Thoracic aorta (tissue), 2 donors: Measurements from ENCODE around the gene NAV2. TPM values are rescaled to one million over a fixed set of nuclear protein-coding genes. Genes with fewer than 3 reads are reported as not detected.
A peak's percentile ranks its signal among the peaks of the same experiment; 100 is the strongest.

Source experiments
- ATAC-seq: fragments of 150-250 bp; one replicate; pipeline ENCODE4 v1.8.0; 2017; ENCODE audit warnings: low read depth; ENCODE audit not compliant: insufficient number of reproducible peaks, low FRiP score
- DNase-seq: peaks from one replicate; pipeline ENCODE4 v3.0.0-alpha.2; 2020; ENCODE audit warnings: low spot score
- H3K27ac ChIP-seq, 2 donors: fragments of 200-600 bp; sonication (generic); 1 replicate in 1 of 2; 2 replicates in 1 of 2; pipeline ENCODE4 v1.5.1; 2016; ENCODE audit warnings: mild to moderate bottlenecking in 2 of 2, moderate library complexity in 2 of 2
- H3K27me3 ChIP-seq: fragments of 200-600 bp; sonication (generic); replicated peaks from 2 replicates; pipeline ENCODE4 v1.6.0; 2016; ENCODE audit warnings: mild to moderate bottlenecking; ENCODE audit not compliant: insufficient read depth
- H3K36me3 ChIP-seq: fragments of 200-600 bp; sonication (generic); one replicate; pipeline ENCODE4 v1.5.1; 2016
- H3K4me1 ChIP-seq, 2 donors: fragments of 200-600 bp; sonication (generic); 1 replicate in 1 of 2; 2 replicates in 1 of 2; pipeline versions ENCODE4 v1.5.1 to v1.6.0; 2016; ENCODE audit warnings: low read depth in 2 of 2, mild to moderate bottlenecking in 1 of 2; ENCODE audit not compliant: control insufficient read depth in 1 of 2
- H3K4me3 ChIP-seq: fragments of 200-600 bp; sonication (generic); 2 replicates; pipeline ENCODE4 v1.5.1; 2016; ENCODE audit warnings: mild to moderate bottlenecking
- H3K9me3 ChIP-seq: fragments of 200-600 bp; sonication (generic); 2 replicates; pipeline ENCODE4 v1.5.1; 2016
- CTCF ChIP-seq: fragments of 200-600 bp; sonication (generic); IDR thresholded peaks from one replicate; pipeline ENCODE4 v1.5.1; 2019; ENCODE audit warnings: antibody characterized with exemption
- total RNA-seq, 2 donors: library from RNA; depleted of rRNA; stranded (reverse); fragments of >200 nt; gene quantifications; one replicate each; pipeline versions ENCODE4 v1.1.0 to v1.2.3, GENCODE V29; 2016

NAV2 gene
- total RNA-seq, 2 donors from 2014 or later: 125 to 230 TPM

- DNase-seq: no peak
- Histone ChIP-seq H3K4me1 (peaks cover 10 to 59% of the 10 kb centered on the region in 2 donors), H3K27me3 (no peaks in the 10 kb centered on the region), H3K9me3 (no peaks in the 10 kb centered on the region), H3K27ac (no peak overlapping the region), H3K4me3 (no peak overlapping the region), H3K36me3 (peaks cover 86% of the 10 kb centered on the region)
- TF ChIP-seq CTCF: no peak
- ATAC-seq: no peak
Observed at GRCh38 chr11:20061776-20062175, 349.1 kb downstream of the NAV2 start.

- Histone ChIP-seq H3K4me1 (peaks cover 0 to 51% of the 10 kb centered on the region in 2 donors), H3K27me3 (no peaks in the 10 kb centered on the region), H3K27ac (no peak overlapping the region), H3K4me3 (no peak overlapping the region), H3K36me3 (peaks cover 80% of the 10 kb centered on the region), H3K9me3 (no peaks in the 10 kb centered on the region)
- no peak for TF ChIP-seq CTCF
- ATAC-seq (no peak), DNase-seq (no peak)
Observed at GRCh38 chr11:20064961-20065405, 352.3 kb downstream of the NAV2 start.

DNA sequence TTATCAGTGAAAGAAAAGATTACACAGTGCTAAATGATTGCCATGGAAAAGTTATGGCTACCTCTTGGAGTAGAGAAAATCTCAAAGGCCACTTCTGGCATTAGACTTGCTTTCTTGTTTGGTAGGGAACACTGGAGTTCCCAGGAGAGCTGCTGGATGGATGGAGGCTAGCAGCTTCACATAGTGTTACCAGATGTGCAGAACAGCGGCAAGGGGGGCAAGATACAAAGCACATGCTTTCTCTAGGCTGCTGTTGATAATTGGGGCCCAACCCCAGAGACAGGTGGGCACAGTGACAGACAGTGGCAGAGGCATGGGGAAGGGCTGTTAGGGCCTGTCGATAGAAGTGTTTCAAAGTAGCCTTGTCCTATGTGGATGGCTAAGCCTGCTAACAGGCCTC lies 352.8 kb downstream of the NAV2 start:
- Histone ChIP-seq H3K36me3 (peaks cover 77% of the 10 kb centered on the region), H3K4me3 (no peak overlapping the region), H3K4me1 (peaks cover 0 to 51% of the 10 kb centered on the region in 2 donors), H3K27me3 (no peaks in the 10 kb centered on the region), H3K9me3 (no peaks in the 10 kb centered on the region), H3K27ac (no peak overlapping the region)
- no peak for DNase-seq
- TF ChIP-seq CTCF: no peak
- ATAC-seq: no peak

DNA sequence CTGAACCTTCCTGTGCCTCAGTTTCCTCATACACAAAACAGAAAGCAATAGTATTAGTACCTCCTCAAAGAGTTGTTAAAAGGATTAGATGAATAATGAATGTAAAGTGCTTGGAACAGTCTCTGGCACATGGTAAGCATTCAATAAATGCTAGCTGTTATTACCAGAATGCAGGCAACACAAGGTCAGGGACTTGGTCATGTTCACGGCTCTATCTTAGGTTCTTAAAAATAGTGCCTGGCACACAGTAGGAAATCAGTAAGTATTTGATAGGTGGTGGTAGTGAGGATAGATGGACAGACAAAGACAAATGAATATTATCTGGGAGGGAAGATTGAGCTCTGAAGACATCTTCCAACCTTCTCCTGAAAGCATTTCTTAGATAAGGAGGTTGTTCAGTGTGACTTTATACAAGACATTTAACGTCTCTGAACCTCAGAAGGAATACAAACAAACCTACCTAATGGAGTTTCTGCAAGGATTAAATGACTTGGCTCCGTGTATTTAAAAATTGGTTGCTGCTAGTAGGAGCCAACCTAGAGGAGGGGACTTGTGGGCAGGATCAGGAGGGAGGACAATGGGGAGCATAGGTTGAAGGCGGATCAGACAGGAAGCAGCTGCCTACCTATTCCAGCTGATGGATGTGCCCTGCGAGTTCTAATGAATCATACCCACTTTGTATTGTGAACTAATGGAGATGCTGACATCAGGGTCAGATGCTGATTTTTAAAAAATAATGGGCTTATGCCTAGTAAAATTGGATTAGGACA lies 353.6 kb downstream of the NAV2 start:
- Histone ChIP-seq H3K9me3 (no peaks in the 10 kb centered on the region), H3K36me3 (peaks cover 72% of the 10 kb centered on the region), H3K27me3 (no peaks in the 10 kb centered on the region), H3K4me3 (no peak overlapping the region), H3K4me1 (peaks cover 0 to 47% of the 10 kb centered on the region in 2 donors), H3K27ac (peak overlapping the region; percentile 8 to 21)
- ATAC-seq: no peak
- DNase-seq: no peak
- no peak for TF ChIP-seq CTCF

- Histone ChIP-seq H3K27me3 (no peaks in the 10 kb centered on the region), H3K4me1 (peaks cover 0 to 46% of the 10 kb centered on the region in 2 donors), H3K4me3 (no peak overlapping the region), H3K27ac (peak overlapping the region; percentile 8 to 21), H3K9me3 (no peaks in the 10 kb centered on the region), H3K36me3 (peaks cover 66% of the 10 kb centered on the region)
- ATAC-seq (no peak), DNase-seq (no peak)
- TF ChIP-seq CTCF: no peak
Observed at GRCh38 chr11:20066783-20067156, 354.1 kb downstream of the NAV2 start.
